ENCODE data around the gene CAMK1D.

DNA sequence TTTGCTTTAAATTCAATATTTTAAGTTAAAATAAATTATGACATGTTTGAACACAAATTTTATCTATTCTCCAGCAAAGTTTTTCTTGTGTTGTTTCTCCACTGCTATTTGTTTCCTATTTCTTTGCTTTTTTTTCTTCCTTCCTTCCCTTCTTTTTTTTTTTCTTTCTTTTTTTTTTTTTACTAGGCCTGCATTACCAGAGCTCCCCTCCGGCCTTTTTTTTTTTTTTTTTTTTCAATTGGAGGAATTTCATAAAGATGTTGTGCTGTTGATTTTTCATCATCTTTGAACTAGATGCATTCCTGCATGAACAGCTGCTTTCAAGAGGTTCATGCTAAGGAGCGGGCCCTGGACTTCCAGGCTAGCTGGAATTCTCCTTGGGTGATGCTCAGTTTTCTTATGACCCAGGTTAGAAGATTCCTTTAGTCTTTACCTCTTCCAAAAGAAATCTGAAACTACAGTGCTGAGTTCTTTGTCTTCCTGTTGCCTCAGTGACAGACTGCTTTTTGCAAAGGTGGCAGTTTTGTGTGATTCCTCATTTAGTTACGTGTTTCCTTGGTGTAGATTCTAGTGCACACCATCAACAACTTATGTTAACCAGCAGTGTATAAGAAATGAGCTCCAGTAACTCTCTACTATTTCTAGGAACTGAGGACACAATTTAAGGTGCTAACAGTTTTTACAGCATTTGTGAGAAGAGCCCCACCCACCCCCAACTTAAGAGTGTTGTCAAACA lies 4.8 kb upstream of the CAMK1D start:
- TF ChIP-seq CTCF (IDR thresholded peaks at IDR 0.05 in 4 of 5, conservative IDR thresholded peaks at IDR 0.05 in 1 of 5) (no peak), POLR2A (IDR thresholded peaks at IDR 0.05) (no peak)

Measured in gastrocnemius medialis (tissue), 4 donors.